ENCODE measurements around the gene SELENOF.

DNA sequence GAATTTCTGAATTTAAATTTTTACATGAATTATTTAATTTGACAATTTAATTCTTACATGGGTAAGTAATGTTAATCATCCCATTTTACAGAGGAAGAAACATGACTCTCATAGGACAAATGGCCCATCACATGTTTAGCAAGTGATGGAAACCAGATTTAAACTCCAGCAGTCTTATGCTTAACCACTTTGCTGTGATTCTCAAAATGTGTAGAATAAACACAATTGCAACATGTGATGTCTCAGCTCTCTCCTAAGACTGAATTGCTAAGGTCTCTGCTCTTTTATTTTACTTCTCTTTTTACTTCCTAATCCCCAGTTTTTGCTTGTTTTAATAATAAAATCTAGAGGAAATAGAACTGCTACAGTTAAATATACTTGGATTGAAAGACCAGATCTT lies 43.3 kb upstream of the SELENOF start:
- TF ChIP-seq CTCF (IDR thresholded peaks at IDR 0.05; ENCODE audit: low read length) (no peak), EZH2 (IDR thresholded peaks at IDR 0.05; ENCODE audit: borderline replicate concordance, low read length) (no peak)

Data from OCI-LY1 (cell line).